HG03196 (cell line): ENCODE results near the gene AAMDC.
A peak's percentile ranks its signal among the peaks of the same experiment; 100 is the strongest.
"Not testable (repeated sequence)": the region's sequence is repeated elsewhere in the genome, so short reads cannot be mapped to it uniquely, and the experiment has no call there.

Experiments used
- ATAC-seq: cut with Tn5 transposase; IDR thresholded peaks from one replicate; pipeline ENCODE4 v1.9.1; 2021; ENCODE audit not compliant: unreplicated experiment

The AAMDC gene

DNA sequence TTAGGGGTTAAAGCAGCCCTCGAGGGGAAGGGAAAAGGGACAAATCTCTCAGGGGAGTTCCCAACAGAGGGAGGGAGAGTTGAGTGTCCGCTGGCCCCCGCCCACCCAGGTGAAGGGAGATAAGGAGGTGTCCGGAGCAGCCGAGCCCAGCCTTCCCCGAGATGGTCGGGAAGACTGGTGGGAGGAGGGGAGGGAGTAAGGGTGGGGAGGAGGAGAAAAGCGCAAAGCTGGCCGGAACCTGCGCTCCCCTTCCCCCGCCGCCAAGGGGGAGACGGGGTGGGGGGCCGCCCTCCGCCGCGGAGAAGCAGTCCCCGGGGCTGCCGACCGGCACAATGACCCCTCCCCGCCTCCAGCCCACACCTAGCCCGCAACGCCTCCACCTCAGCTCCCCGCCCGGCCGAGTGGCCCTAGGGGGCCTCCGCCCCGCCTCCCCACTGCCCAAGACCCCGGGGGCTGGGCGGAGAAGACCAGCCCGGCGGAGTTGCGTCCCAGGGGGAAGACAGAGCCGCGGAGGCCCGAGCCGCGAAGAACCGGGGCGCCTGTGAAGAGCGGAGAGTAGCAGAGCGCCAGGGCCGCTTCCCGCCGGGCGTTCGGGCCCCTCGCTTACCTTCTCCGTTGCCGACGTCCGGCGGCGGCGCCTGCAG, 901 bp upstream of the AAMDC start:
- peak; percentile 19 for ATAC-seq

- ATAC-seq: no peak
These were observed 456 bp downstream of the AAMDC start for GRCh38 chr11:77821349-77821851.

DNA sequence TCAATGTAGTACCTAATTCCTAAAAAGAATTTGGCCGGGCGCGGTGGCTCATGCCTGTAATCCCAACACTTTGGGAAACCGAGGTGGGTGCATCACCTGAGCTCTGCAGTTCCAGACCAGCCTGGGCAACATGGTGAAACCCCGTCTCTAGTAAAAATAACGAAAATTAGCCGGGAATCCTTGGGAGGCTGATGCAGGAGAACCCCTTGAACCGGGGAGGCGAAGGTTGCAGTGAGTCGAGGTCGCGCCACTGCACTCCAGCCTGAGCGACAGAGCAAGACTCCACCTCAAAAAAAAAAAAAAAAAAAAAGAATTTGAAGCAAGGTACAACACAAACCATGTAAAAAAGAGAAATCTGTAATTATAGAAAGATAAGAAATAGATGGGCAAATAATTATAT, 1.2 kb downstream of the AAMDC start:
- not testable (repeated sequence) for ATAC-seq

GRCh38 chr11:77823775-77824174, 2.8 kb downstream of the AAMDC start:
- ATAC-seq: no peak

- ATAC-seq: no peak
These were observed 8.0 kb downstream of the AAMDC start for GRCh38 chr11:77828926-77829325.

DNA sequence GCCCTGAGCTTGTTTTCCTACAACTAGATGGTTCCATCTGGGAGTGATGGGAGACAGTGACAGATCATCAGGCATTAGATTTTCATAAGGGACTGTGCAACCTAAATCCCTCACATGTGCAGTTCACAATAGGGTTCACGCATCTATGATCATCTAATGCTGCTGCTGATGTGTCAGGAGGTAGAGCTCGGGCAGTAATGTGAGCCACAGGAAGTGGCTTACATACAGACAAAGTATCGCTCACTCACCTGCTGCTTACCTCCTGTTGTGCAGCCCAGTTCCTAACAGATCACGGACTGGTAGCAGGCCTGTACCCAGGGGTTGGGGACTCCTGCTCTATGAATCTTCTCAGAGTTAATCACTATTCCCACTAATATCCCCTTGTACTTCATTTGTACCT, 12.4 kb downstream of the AAMDC start:
- no peak for ATAC-seq

DNA sequence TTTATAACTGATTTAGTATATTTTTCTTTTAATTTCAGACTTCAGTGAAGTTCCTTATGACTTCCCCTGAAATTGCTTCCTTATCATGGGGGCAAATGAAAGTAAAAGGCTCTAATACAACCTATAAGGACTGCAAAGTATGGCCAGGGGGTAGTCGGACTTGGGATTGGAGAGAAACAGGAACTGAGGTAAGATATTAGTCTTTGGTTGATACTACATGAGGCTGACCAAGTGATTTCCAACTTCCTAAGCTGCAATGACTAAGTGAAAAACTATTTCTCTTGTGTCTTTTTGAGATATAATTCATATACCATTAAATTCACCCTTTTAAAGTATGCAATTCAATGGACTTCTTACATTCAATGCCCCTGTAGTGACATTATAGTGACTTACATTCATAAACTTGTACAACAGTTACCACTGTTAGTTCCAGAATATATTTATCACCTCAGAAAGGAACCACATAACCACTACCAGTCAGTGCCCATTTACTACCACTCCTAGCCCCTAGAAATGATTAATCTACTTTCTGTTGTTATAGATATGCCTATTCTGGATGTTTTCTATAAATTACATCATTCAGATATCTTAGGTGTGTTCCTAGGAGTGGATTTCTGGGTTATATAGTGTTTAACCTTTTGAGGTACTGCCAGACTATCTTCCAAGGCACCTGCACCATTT, 21.6 kb downstream of the AAMDC start:
- ATAC-seq: no peak

DNA sequence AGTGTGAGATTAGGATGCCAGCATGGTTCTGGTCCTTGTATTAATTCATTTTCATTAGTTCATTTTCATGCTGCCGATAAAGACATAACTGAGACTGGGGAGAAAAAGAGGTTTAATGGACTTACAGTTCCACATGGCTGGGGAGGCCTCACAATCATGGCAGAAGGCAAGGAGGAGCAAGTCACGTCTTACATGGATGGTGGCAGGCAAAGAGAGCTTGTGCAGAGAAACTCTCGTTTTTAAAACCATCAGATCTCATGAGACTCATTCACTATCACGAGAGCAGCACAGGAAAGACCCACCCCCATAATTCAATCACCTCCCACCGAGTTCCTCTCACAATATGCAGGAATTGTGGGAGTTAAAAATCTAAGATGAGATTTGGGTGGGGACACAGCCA, 22.8 kb downstream of the AAMDC start:
- ATAC-seq: not testable (repeated sequence)

GRCh38 chr11:77851503-77851902, 30.6 kb downstream of the AAMDC start:
- ATAC-seq: no peak

GRCh38 chr11:77854838-77855237, 33.9 kb downstream of the AAMDC start:
- ATAC-seq: no peak

DNA sequence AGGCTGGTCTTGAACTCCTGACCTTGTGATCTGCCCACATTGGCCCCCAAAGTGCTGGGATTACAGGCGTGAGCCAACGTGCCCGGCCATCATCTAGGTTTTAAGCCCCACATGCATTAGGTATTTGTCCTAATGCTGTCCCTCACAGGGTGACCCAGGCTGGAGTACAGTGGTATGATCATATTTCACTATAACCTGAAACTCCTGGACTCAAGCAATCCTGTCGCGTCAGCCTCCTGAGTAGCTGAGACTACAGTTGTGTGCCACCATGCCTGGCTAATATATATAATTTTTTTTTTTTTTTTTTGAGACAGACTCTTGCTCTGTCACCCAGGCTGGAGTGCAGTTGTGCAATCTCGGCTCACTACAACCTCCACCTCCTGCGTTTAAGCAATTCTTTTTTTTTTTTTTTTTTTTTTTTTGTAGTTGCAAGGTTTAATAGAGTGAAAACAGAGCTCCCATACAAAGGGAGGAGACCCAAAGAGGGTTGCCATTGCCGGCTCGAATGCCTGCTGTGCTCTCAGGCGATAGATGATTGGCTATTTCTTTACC, 37.0 kb downstream of the AAMDC start:
- not testable (repeated sequence) for ATAC-seq

DNA sequence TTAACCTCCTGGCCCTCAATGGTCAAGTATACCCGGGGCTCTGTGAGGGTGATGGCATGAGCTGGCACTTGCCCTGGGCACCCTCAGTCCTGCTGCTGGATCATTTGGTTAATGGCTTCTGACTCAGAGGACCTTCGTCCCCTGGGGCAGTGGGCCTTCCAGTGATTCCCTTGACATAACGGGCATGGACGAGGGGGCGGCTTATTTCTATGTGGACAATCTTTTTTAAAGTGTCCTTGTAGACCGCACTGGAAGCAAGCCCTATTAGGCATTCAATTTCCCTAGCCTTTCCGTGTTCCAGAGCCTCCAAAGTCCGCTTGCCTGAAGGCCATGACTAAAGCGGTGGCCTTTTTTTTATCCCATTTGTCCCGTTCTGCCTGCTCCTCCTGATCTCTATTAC, 40.5 kb downstream of the AAMDC start:
- not testable (repeated sequence) for ATAC-seq

DNA sequence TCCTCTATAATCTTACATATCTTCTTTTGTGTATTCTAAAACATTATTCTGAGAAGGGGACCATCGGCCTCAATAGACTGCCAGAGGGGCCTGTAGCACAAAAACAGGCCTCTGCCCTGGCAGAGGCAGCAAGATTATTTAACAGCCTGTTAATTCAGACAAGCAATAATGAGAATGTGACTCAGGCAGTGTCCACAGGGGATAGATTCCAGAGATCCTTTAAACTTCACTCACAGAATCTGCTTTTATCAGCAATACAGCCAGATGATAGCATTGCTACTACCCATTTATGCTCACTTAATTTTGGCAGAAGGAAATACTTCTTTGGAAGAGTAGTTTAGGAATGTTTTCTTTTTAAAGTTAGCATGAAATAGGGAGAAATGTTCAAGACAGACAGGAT, 44.9 kb downstream of the AAMDC start:
- ATAC-seq: no peak

DNA sequence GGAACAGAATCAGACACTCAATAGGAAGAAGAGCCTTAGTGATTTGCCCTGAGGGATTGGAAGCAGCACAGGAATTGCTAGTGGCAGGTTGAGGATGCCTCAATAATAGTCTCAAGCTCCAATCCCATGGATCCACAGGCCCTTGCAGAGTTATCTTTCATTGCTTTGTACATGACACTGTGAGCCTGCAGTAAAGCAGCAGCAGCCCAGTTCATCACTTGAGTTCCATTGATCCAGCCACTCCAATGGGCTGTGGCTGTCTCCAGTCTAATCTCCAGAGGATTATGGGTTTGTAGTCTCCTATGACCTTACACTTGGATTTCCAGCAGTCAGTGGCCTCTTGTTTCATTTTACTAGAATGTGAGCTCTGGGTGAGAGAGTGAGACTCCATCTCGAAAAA, 45.4 kb downstream of the AAMDC start:
- no peak for ATAC-seq

GRCh38 chr11:77868744-77869143, 47.8 kb downstream of the AAMDC start:
- no peak for ATAC-seq

DNA sequence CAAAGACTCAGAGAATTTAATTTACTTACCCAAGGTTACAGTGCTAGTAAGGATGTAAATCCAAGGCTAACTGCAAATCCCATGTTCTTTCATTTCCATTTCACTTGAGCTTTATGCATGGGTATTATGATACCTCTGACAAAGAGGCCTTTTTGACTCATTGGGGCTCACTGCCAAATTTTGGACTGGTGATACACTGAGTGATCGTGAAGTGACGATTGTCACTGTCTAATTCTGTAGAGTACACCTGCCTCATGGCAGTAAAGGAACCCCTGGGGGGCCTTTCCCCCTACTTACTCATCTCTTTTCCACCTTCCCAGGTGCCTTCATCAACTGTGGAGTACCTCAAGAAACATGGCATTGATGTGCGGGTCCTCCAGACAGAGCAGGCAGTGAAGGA, 50.9 kb downstream of the AAMDC start:
- ATAC-seq: no peak

- ATAC-seq: no peak
These were observed 52.4 kb downstream of the AAMDC start for GRCh38 chr11:77873345-77873744.

GRCh38 chr11:77874206-77874605, 53.3 kb downstream of the AAMDC start:
- ATAC-seq: no peak

DNA sequence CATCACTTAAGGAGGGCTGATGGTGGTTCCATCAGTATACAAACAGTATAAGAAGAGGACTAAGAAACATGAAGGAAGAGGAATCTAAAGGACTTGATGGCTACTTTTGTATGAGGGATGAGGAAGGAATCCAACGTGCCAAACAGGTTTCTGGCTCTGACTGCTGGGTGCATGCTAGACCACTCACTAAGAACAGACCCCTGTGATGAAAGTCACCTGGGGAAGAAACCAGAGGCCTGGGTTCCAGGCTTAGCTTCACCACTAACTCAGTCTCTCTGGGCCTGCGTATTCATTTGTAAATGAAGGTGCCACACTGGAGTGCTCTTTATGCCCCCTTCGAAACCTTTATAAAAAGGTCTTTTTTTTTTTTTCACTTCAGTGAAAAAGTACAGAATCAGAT, 55.1 kb downstream of the AAMDC start:
- ATAC-seq: no peak

GRCh38 chr11:77878247-77878646, 57.3 kb downstream of the AAMDC start:
- ATAC-seq: not testable (repeated sequence)

- ATAC-seq: no peak
These were observed 58.3 kb downstream of the AAMDC start for GRCh38 chr11:77879218-77879617.

DNA sequence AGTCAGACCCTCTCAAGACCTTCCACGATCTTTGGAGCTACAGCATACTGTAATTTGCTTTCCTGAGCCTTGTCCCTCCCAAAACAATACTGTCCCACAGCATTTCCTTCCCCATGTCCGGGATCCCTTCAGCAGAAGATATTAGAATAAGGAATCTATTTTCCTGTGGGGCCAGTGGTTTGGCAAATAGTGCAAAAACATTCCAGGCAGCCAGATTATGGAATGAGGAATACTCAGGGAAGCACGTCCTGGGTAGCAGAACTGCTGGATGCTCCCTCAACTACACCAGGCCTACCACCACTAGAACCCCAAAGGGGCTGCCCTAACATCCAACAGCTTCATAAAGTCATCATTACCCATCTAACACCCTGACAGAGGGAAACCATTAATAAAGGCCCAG, 61.5 kb downstream of the AAMDC start:
- no peak for ATAC-seq
